Prostate gland (tissue), 2 donors: ENCODE data around the gene ARFGAP1. TPM values are rescaled to one million over a fixed set of nuclear protein-coding genes. Genes with fewer than 3 reads are reported as not detected.
A peak's percentile ranks its signal among the peaks of the same experiment; 100 is the strongest.
"Not testable (repeated sequence)": the region's sequence is repeated elsewhere in the genome, so short reads cannot be mapped to it uniquely, and the experiment has no call there.

ENCODE experiments used
- DNase-seq: peaks from one replicate; pipeline ENCODE4 v3.0.0-alpha.2; 2019; ENCODE audit warnings: low spot score
- H3K27ac ChIP-seq, 2 donors: fragments of 200-600 bp; sonication (generic); 2 replicates each; pipeline ENCODE4 v1.5.1; 2017 to 2019
- H3K27me3 ChIP-seq: fragments of 200-600 bp; sonication (generic); replicated peaks from 2 replicates; pipeline ENCODE4 v1.5.1; 2019; ENCODE audit not compliant: insufficient read depth
- H3K36me3 ChIP-seq, 2 donors: fragments of 200-600 bp; sonication (generic); 1 replicate in 1 of 2; 2 replicates in 1 of 2; pipeline versions ENCODE4 v1.5.1 to v1.8.1; 2017 to 2019
- H3K4me1 ChIP-seq: fragments of 200-600 bp; sonication (generic); replicated peaks from 2 replicates; pipeline ENCODE4 v1.5.1; 2019
- H3K4me3 ChIP-seq, 2 donors: fragments of 200-600 bp; sonication (generic); 2 replicates each; pipeline ENCODE4 v1.5.1; 2017 to 2019
- H3K9me3 ChIP-seq: fragments of 200-600 bp; sonication (generic); 2 replicates; pipeline ENCODE4 v1.5.1; 2017
- POLR2A ChIP-seq: fragments of 450-650 bp; IDR thresholded peaks from one replicate; pipeline ENCODE4 v1.6.1; 2016; ENCODE audit warnings: antibody characterized with exemption, mild to moderate bottlenecking
- POLR2AphosphoS5 ChIP-seq: sonication (generic); formaldehyde crosslinking; IDR thresholded peaks from one replicate; pipeline ENCODE4 v1.6.1; 2017; ENCODE audit warnings: antibody characterized with exemption
- WGBS: methylation state at CpG from one replicate; pipeline ENCODE4 v1.1.5; 2018; 5-methylcytosine and 5-hydroxymethylcytosine counted together
- intact Hi-C: fragments of 100-400 bp; cut with DNase I; formaldehyde crosslinking; loops from one replicate; pipeline ENCODE4 v1.14.2; 2022
- total RNA-seq, 2 donors: library from RNA; depleted of rRNA; stranded (reverse); fragments of >200 nt; gene quantifications; one replicate each; pipeline ENCODE4 v1.1.0, GENCODE V29; 2016
- TF ChIP-seq, protein P1 (sequence below), 4 experiments: fragments of 200-600 bp in 2 of 4; fragments of 450-650 bp in 2 of 4; sonication (generic) in 2 of 4; IDR thresholded peaks; 1 replicate in 3 of 4; 2 replicates in 1 of 4; pipeline ENCODE4 v1.5.1; 2016 to 2019; ENCODE audit warnings: antibody characterized with exemption in 4 of 4, mild to moderate bottlenecking in 2 of 4, moderate library complexity in 2 of 4

Gene ARFGAP1
- total RNA-seq, 2 donors from 2014 or later: 43.6 to 85.6 TPM

- no peaks in the 10 kb centered on the region for H3K4me1 ChIP-seq
- peaks cover 28% of the 10 kb centered on the region for H3K27me3 ChIP-seq
- H3K27ac ChIP-seq: no peak overlapping the region
- no peak for DNase-seq
- H3K4me3 ChIP-seq: no peak overlapping the region
- 90% methylated on average over 15 of the region's 15 CpGs for WGBS
- H3K36me3 ChIP-seq: no peaks in the 10 kb centered on the region
- no peak for TF ChIP-seq POLR2AphosphoS5
- TF ChIP-seq, protein P1, sequence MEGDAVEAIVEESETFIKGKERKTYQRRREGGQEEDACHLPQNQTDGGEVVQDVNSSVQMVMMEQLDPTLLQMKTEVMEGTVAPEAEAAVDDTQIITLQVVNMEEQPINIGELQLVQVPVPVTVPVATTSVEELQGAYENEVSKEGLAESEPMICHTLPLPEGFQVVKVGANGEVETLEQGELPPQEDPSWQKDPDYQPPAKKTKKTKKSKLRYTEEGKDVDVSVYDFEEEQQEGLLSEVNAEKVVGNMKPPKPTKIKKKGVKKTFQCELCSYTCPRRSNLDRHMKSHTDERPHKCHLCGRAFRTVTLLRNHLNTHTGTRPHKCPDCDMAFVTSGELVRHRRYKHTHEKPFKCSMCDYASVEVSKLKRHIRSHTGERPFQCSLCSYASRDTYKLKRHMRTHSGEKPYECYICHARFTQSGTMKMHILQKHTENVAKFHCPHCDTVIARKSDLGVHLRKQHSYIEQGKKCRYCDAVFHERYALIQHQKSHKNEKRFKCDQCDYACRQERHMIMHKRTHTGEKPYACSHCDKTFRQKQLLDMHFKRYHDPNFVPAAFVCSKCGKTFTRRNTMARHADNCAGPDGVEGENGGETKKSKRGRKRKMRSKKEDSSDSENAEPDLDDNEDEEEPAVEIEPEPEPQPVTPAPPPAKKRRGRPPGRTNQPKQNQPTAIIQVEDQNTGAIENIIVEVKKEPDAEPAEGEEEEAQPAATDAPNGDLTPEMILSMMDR (IDR thresholded peaks at IDR 0.05): no peak
- TF ChIP-seq POLR2A: no peak
- H3K9me3 ChIP-seq: no peaks in the 10 kb centered on the region
- intact Hi-C loops: no loop called here
Measured at GRCh38 chr20:63249891-63250290, 22.7 kb upstream of the ARFGAP1 start.

DNA sequence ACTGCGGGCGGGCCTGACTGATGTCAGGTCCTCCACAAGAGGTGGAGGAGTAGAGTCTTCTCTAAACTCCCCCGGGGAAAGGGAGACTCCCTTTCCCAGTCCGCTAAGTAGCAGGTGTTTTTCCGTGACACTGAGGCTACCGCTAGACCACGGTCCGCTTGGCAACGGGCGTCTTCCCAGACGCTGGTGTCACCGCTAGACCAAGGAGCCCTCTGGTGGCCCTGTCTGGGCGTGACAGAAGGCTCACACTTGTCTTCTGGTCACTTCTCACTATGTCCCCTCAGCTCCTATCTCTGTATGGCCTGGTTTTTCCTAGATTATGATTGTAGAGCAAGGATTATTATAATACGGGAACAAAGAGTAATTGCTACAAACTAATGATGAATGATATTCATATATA is 21.3 kb upstream of the ARFGAP1 start:
- H3K9me3 ChIP-seq, H3K4me3 ChIP-seq, H3K4me1 ChIP-seq, intact Hi-C loops, H3K36me3 ChIP-seq, H3K27ac ChIP-seq, DNase-seq: not testable (repeated sequence)
- H3K27me3 ChIP-seq: peaks cover 32% of the 10 kb centered on the region
- 63% methylated on average over 14 of the region's 14 CpGs for WGBS

GRCh38 chr20:63252284-63252711 is 20.3 kb upstream of the ARFGAP1 start:
- Histone ChIP-seq H3K9me3 (no peaks in the 10 kb centered on the region), H3K36me3 (no peaks in the 10 kb centered on the region), H3K27ac (no peak overlapping the region), H3K4me3 (no peak overlapping the region), H3K4me1 (no peaks in the 10 kb centered on the region), H3K27me3 (peaks cover 31% of the 10 kb centered on the region)
- WGBS: 72% methylated on average over 8 of the region's 8 CpGs
- no peak for DNase-seq
- intact Hi-C loops: no loop called here
- TF ChIP-seq POLR2A: no peak
- TF ChIP-seq POLR2AphosphoS5: no peak
- TF ChIP-seq, protein P1 (IDR thresholded peaks at IDR 0.05): no peak

DNA sequence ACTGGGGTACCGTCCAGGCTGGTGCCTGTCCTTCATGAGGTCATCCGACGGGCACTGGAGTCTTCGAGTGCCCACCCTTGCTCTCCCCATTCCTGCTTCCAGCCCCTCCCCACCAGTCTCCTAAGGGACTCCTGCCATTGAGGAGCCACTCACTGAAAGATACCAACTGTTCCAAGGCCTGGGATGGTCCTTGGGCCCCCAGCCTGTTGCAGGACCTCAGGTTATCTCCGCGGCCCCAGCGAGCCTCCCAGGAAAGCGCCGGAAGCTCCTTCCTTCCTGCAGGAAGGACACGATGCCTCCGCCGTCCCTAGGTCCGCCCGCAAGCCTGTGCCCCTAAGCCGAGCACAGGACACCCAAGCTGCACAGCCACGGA is 19.6 kb upstream of the ARFGAP1 start:
- Histone ChIP-seq H3K4me3 (peak overlapping the region in 1 of 2 donors; percentile 26), H3K9me3 (no peaks in the 10 kb centered on the region), H3K27me3 (peaks cover 25% of the 10 kb centered on the region), H3K36me3 (no peaks in the 10 kb centered on the region), H3K4me1 (no peaks in the 10 kb centered on the region), H3K27ac (no peak overlapping the region)
- 42% methylated on average over 16 of the region's 16 CpGs for WGBS
- TF ChIP-seq POLR2A (no peak), POLR2AphosphoS5 (no peak)
- TF ChIP-seq, protein P1 (IDR thresholded peaks at IDR 0.05): no peak
- no peak for DNase-seq
- intact Hi-C loops: no loop called here

- TF ChIP-seq, protein P1 (IDR thresholded peaks at IDR 0.05): no peak
- TF ChIP-seq POLR2AphosphoS5 (no peak), POLR2A (no peak)
- H3K27me3 ChIP-seq: peaks cover 25% of the 10 kb centered on the region
- peak overlapping the region; percentile 12 to 26 for H3K4me3 ChIP-seq
- H3K4me1 ChIP-seq: no peaks in the 10 kb centered on the region
- no peaks in the 10 kb centered on the region for H3K9me3 ChIP-seq
- intact Hi-C loops: no loop called here
- H3K27ac ChIP-seq: no peak overlapping the region
- H3K36me3 ChIP-seq: no peaks in the 10 kb centered on the region
- no peak for DNase-seq
- WGBS: under 1% methylated on average over 82 of the region's 89 CpGs
Measured at GRCh38 chr20:63253438-63254231, 19.0 kb upstream of the ARFGAP1 start.
